H1 (cell line): Measurements from ENCODE around the gene NSF. TPM values are rescaled to one million over a fixed set of nuclear protein-coding genes. Genes with fewer than 3 reads are reported as not detected.
"Not testable (repeated sequence)": the region's sequence is repeated elsewhere in the genome, so short reads cannot be mapped to it uniquely, and the experiment has no call there.

Source experiments
- CTCF ChIA-PET: fragments of 300-600 bp; sonication (Branson Sonifier 250); formaldehyde crosslinking; loops from one replicate; lab custom pipeline; 2021; ENCODE audit not compliant: partially characterized antibody; lab: Charles Lee
- POLR2A ChIA-PET: fragments of 300-600 bp; sonication (Branson Sonifier 250); formaldehyde crosslinking; loops from one replicate; lab custom pipeline; 2021; ENCODE audit warnings: inconsistent platforms; ENCODE audit not compliant: partially characterized antibody; lab: Charles Lee
- DNase-seq, 2 experiments: peaks; one replicate each; pipeline versions ENCODE4 v3.0.0 to v3.0.0-alpha.2; 2010 to 2022; ENCODE audit warnings: low spot score in 2 of 2, low read depth in 1 of 2, mixed read lengths in 1 of 2
- FAIRE-seq: peaks from 2 replicates; lab custom pipeline; 2011; peaks lifted over from hg19 to GRCh38; lab: Jason Lieb, UNC
- H2AFZ ChIP-seq: 2 replicates; pipeline ENCODE4 v1.8.1; 2012; ENCODE audit warnings: low read length, inconsistent platforms
- H2AK5ac ChIP-seq: 2 replicates; pipeline ENCODE4 v1.6.1; 2013; ENCODE audit warnings: low read depth, low read length
- H2BK120ac ChIP-seq: replicated peaks from 2 replicates; pipeline ENCODE3; 2013; ENCODE audit warnings: low read depth, low read length, inconsistent platforms
- H2BK12ac ChIP-seq: 2 replicates; pipeline ENCODE4 v1.6.1; 2013; ENCODE audit warnings: low read depth, low read length
- H2BK15ac ChIP-seq: 2 replicates; pipeline ENCODE4 v1.6.1; 2013; ENCODE audit warnings: low read length
- H2BK20ac ChIP-seq: 2 replicates; pipeline ENCODE4 v1.6.1; 2013; ENCODE audit warnings: low read length
- H2BK5ac ChIP-seq: 2 replicates; pipeline ENCODE4 v1.6.1; 2013; ENCODE audit warnings: low read depth, low read length
- H3K14ac ChIP-seq: 2 replicates; pipeline ENCODE4 v1.6.1; 2013; ENCODE audit warnings: inconsistent platforms; ENCODE audit not compliant: insufficient read length
- H3K18ac ChIP-seq: 2 replicates; pipeline ENCODE4 v1.6.1; 2013; ENCODE audit warnings: low read length; ENCODE audit errors: extremely low read depth
- H3K23ac ChIP-seq: 2 replicates; pipeline ENCODE4 v1.6.1; 2013; ENCODE audit warnings: inconsistent platforms; ENCODE audit not compliant: insufficient read length
- H3K23me2 ChIP-seq: 2 replicates; pipeline ENCODE4 v1.6.1; 2013; ENCODE audit warnings: low read depth, low read length
- H3K27ac ChIP-seq: 2 replicates; pipeline ENCODE4 v1.6.1; 2011; ENCODE audit warnings: low read depth, low read length, inconsistent platforms
- H3K27me3 ChIP-seq, 4 experiments: replicated peaks in 1 of 4; 1 replicate in 1 of 4; 2 replicates in 3 of 4; pipeline versions ENCODE4 v1.6.1 to v1.8.1; 2011 to 2013; ENCODE audit warnings: low read length in 3 of 4, mild to moderate bottlenecking in 3 of 4, inconsistent platforms in 2 of 4, mixed read lengths in 2 of 4, moderate library complexity in 1 of 4; ENCODE audit not compliant: control insufficient read depth in 3 of 4, insufficient read depth in 3 of 4; ENCODE audit errors: extremely low read depth in 1 of 4
- H3K36me3 ChIP-seq, 4 experiments: 2 replicates each; pipeline versions ENCODE4 v1.6.1 to v1.8.1; 2011 to 2013; ENCODE audit warnings: mild to moderate bottlenecking in 4 of 4, low read length in 3 of 4, moderate library complexity in 2 of 4, control low read depth in 1 of 4, inconsistent platforms in 1 of 4; ENCODE audit not compliant: insufficient read depth in 4 of 4, control insufficient read depth in 2 of 4
- H3K4ac ChIP-seq: replicated peaks from 2 replicates; pipeline ENCODE3; 2013; ENCODE audit warnings: low read length, low read depth, mixed read lengths, inconsistent platforms; ENCODE audit not compliant: insufficient read length
- H3K4me1 ChIP-seq, 4 experiments: replicated peaks in 1 of 4; 1 replicate in 1 of 4; 2 replicates in 3 of 4; pipeline versions ENCODE4 v1.6.1 to v1.8.1; 2011 to 2013; ENCODE audit warnings: low read length in 3 of 4, inconsistent platforms in 2 of 4, mixed read lengths in 1 of 4; ENCODE audit not compliant: insufficient read depth in 4 of 4, control insufficient read depth in 3 of 4
- H3K4me2 ChIP-seq, 2 experiments: 2 replicates each; pipeline versions ENCODE4 v1.6.1 to v1.8.1; 2011 to 2013; ENCODE audit warnings: low read depth in 2 of 2, low read length in 2 of 2, control low read depth in 1 of 2, inconsistent platforms in 1 of 2, mild to moderate bottlenecking in 1 of 2; ENCODE audit not compliant: insufficient read depth in 1 of 2
- H3K4me3 ChIP-seq, 4 experiments: fragments of 200-600, 300-600 bp in 1 of 4; sonication (generic), shearing (Covaris generic), sonication (Bioruptor Twin) in 1 of 4; 2 replicates each; pipeline versions ENCODE4 v1.5.1 to v1.8.1; 2011 to 2016; ENCODE audit warnings: low read length in 4 of 4, low read depth in 3 of 4, control low read depth in 2 of 4, inconsistent platforms in 2 of 4, mild to moderate bottlenecking in 2 of 4, mixed read lengths in 1 of 4, moderate library complexity in 1 of 4; ENCODE audit not compliant: insufficient read depth in 2 of 4; ENCODE audit errors: extremely low read depth in 1 of 4
- H3K56ac ChIP-seq: replicated peaks from 2 replicates; pipeline ENCODE3; 2013; ENCODE audit warnings: low read depth, mild to moderate bottlenecking, mixed read lengths, low read length, inconsistent platforms; ENCODE audit not compliant: insufficient read length
- H3K79me1 ChIP-seq: 2 replicates; pipeline ENCODE4 v1.6.1; 2013; ENCODE audit warnings: low read depth, low read length, control low read depth
- H3K79me2 ChIP-seq, 2 experiments: 2 replicates each; pipeline versions ENCODE4 v1.6.1 to v1.8.1; 2012 to 2013; ENCODE audit warnings: low read length in 2 of 2, mild to moderate bottlenecking in 2 of 2, inconsistent platforms in 1 of 2; ENCODE audit not compliant: insufficient read depth in 2 of 2, control insufficient read depth in 1 of 2
- H3K9ac ChIP-seq, 4 experiments: replicated peaks in 1 of 4; 1 replicate in 1 of 4; 2 replicates in 3 of 4; pipeline versions ENCODE4 v1.6.1 to v1.8.1; 2011 to 2013; ENCODE audit warnings: low read depth in 3 of 4, low read length in 3 of 4, control low read depth in 2 of 4, mild to moderate bottlenecking in 2 of 4, moderate library complexity in 2 of 4, inconsistent platforms in 1 of 4; ENCODE audit errors: extremely low read depth in 1 of 4
- H3K9me3 ChIP-seq, 2 experiments: 2 replicates each; pipeline versions ENCODE4 v1.6.1 to v1.8.1; 2012 to 2013; ENCODE audit warnings: mild to moderate bottlenecking in 2 of 2, moderate library complexity in 2 of 2, control low read depth in 1 of 2, inconsistent platforms in 1 of 2, low read depth in 1 of 2, low read length in 1 of 2, mixed read lengths in 1 of 2; ENCODE audit not compliant: insufficient read depth in 2 of 2
- H4K20me1 ChIP-seq, 2 experiments: replicated peaks in 1 of 2; 2 replicates each; pipeline versions ENCODE3 to v1.8.1; 2011 to 2013; ENCODE audit warnings: inconsistent platforms in 2 of 2, low read length in 2 of 2, mild to moderate bottlenecking in 1 of 2; ENCODE audit not compliant: insufficient read depth in 2 of 2, control insufficient read depth in 1 of 2
- H4K5ac ChIP-seq: 2 replicates; pipeline ENCODE4 v1.6.1; 2013; ENCODE audit warnings: low read length, low read depth, mixed read lengths, inconsistent platforms; ENCODE audit not compliant: insufficient read length
- H4K8ac ChIP-seq: 2 replicates; pipeline ENCODE4 v1.8.0; 2013; ENCODE audit warnings: mild to moderate bottlenecking, moderate library complexity, low read length, inconsistent platforms; ENCODE audit not compliant: insufficient read depth; ENCODE audit errors: extremely low read depth
- H4K91ac ChIP-seq: replicated peaks from 2 replicates; pipeline ENCODE3; 2013; ENCODE audit warnings: low read length, mixed read lengths, inconsistent platforms; ENCODE audit not compliant: insufficient read length
- WGBS, 2 experiments: shearing (Covaris generic) in 1 of 2; methylation state at CpG; one replicate each; pipeline versions ENCODE4 v1.1.6 to v1.1.7; 2013 to 2015; ENCODE audit warnings: low lambda C conversion rate in 2 of 2, mixed read lengths in 2 of 2, inconsistent platforms in 1 of 2, low coverage in 1 of 2, missing lambda C conversion rate in 1 of 2; ENCODE audit not compliant: insufficient replicate concordance in 2 of 2, insufficient coverage in 1 of 2, insufficient read length in 1 of 2; ENCODE audit errors: extremely low coverage in 1 of 2, missing lambda C conversion rate in 1 of 2; 5-methylcytosine and 5-hydroxymethylcytosine counted together
- polyA plus RNA-seq, 7 experiments: library from polyadenylated mRNA; depleted of rRNA in 3 of 7; stranded (reverse) in 5 of 7; unstranded in 2 of 7; fragments of >200 nt in 5 of 7; fragments of 200-250 nt in 2 of 7; gene quantifications; 1 replicate in 5 of 7; 2 replicates in 1 of 7; 4 replicates in 1 of 7; pipeline versions ENCODE4 v1.2.1 to v1.2.3, GENCODE V29; 2011 to 2013; ENCODE audit warnings: missing spikeins in 2 of 7, mixed read lengths in 2 of 7
- total RNA-seq: library from RNA; stranded (reverse); fragmentation: NEBNext Ultra II Directional; extraction: Animal tissue kit (Norgen Biotek cat#: 25700); gene quantifications from 2 replicates; pipeline ENCODE4 v1.2.1, GENCODE V29; 2021

The NSF gene
- total and polyA plus RNA-seq, 2 of the 8 experiments (the other 6 are each of a cell fraction or from before 2014, with no cell fraction given) = 13.0 to 27.7 TPM

- H3K4me3 ChIP-seq, H2AFZ ChIP-seq, H2BK120ac ChIP-seq, H2BK5ac ChIP-seq, POLR2A ChIA-PET, H4K91ac ChIP-seq, H2BK12ac ChIP-seq, H4K20me1 ChIP-seq, H3K14ac ChIP-seq, DNase-seq, H3K4ac ChIP-seq, H3K9ac ChIP-seq, H4K5ac ChIP-seq, H3K4me1 ChIP-seq, H4K8ac ChIP-seq, H3K9me3 ChIP-seq, H3K79me2 ChIP-seq, CTCF ChIA-PET, H3K79me1 ChIP-seq, H2BK20ac ChIP-seq, H3K27ac ChIP-seq, H3K23me2 ChIP-seq, H2BK15ac ChIP-seq, H3K56ac ChIP-seq, FAIRE-seq, H3K36me3 ChIP-seq, H3K27me3 ChIP-seq, H3K23ac ChIP-seq, H3K18ac ChIP-seq, H3K4me2 ChIP-seq, H2AK5ac ChIP-seq: not testable (repeated sequence)
- no CpG with 5 or more reads among the region's 7 CpGs for WGBS, 2 experiments
Observed at GRCh38 chr17:46652024-46652643, 61.7 kb downstream of the NSF start.

- H3K23ac ChIP-seq, H3K79me1 ChIP-seq, H3K4me2 ChIP-seq, H3K79me2 ChIP-seq, H3K27ac ChIP-seq, H3K9ac ChIP-seq, POLR2A ChIA-PET, H4K91ac ChIP-seq, CTCF ChIA-PET, H2AK5ac ChIP-seq, H3K14ac ChIP-seq, H4K5ac ChIP-seq, H3K23me2 ChIP-seq, H2BK20ac ChIP-seq, H4K20me1 ChIP-seq, H3K56ac ChIP-seq, H4K8ac ChIP-seq, H2BK12ac ChIP-seq, H2BK120ac ChIP-seq, H3K27me3 ChIP-seq, DNase-seq, H3K4me3 ChIP-seq, H2BK5ac ChIP-seq, H3K18ac ChIP-seq, H2AFZ ChIP-seq, H3K4me1 ChIP-seq, H2BK15ac ChIP-seq, H3K4ac ChIP-seq, H3K9me3 ChIP-seq, H3K36me3 ChIP-seq: not testable (repeated sequence)
- no CpG with 5 or more reads among the region's 5 CpGs for WGBS, 2 experiments
- FAIRE-seq = peak; percentile 84
Observed at GRCh38 chr17:46658235-46658634, 67.8 kb downstream of the NSF start.
